HepG2 (cell line): Measurements from ENCODE around the gene EPB41L2. TPM values are rescaled to one million over a fixed set of nuclear protein-coding genes. Genes with fewer than 3 reads are reported as not detected.
A peak's percentile ranks its signal among the peaks of the same experiment; 100 is the strongest.

Experiments used
- ATAC-seq: fragments of 200-7000 bp; cut with Tn5 transposase; 3 replicates; pipeline ENCODE4 v1.9.1; 2020; ENCODE audit warnings: mild to moderate bottlenecking, moderate library complexity
- BruUV-seq: library from RNA; stranded (reverse); fragments of 400-500 nt; replicated peaks from 2 replicates; lab custom pipeline; 2021; lab: Mats Ljungman, UMichigan
- CTCF ChIA-PET: fragments of 300-600 bp; formaldehyde crosslinking; extraction: SDS; loops from one replicate; lab custom pipeline; 2021; ENCODE audit warnings: low total read pairs, inconsistent platforms, low intra/inter-chr PET ratio; lab: Yijun Ruan, JAX
- POLR2A ChIA-PET: fragments of 350-600 bp; sonication (Branson Sonifier 250); formaldehyde crosslinking; loops from one replicate; lab custom pipeline; 2020; ENCODE audit warnings: antibody characterized with exemption, inconsistent platforms; lab: Yijun Ruan, JAX
- DNase-seq: peaks from one replicate; pipeline ENCODE4 v3.0.0-alpha.2; 2015; ENCODE audit warnings: low spot score
- FAIRE-seq: peaks from 3 replicates; lab custom pipeline; 2011; peaks lifted over from hg19 to GRCh38; lab: Jason Lieb, UNC
- H2AFZ ChIP-seq: one replicate; pipeline ENCODE4 v1.6.1; 2011; ENCODE audit warnings: low read length, inconsistent platforms
- H3K27ac ChIP-seq: fragments of 300-600 bp; 3 replicates; pipeline ENCODE4 v1.8.0; 2011; ENCODE audit warnings: mixed run types, mild to moderate bottlenecking, mixed read lengths, low read length, inconsistent platforms; ENCODE audit not compliant: insufficient read depth; ENCODE audit errors: extremely low read length
- H3K27me3 ChIP-seq, 2 experiments: fragments of 200-600 bp in 1 of 2; 2 replicates in 1 of 2; 3 replicates in 1 of 2; pipeline versions ENCODE4 v1.6.0 to v1.8.0; 2011; ENCODE audit warnings: low read length in 2 of 2, mild to moderate bottlenecking in 2 of 2, moderate library complexity in 2 of 2, inconsistent platforms in 1 of 2; ENCODE audit not compliant: insufficient read depth in 2 of 2, control insufficient read depth in 1 of 2
- H3K36me3 ChIP-seq, 2 experiments: fragments of 200-600 bp in 1 of 2; replicated peaks in 1 of 2; 2 replicates in 1 of 2; 3 replicates in 1 of 2; pipeline versions ENCODE4 v1.5.1 to v1.8.0; 2011; ENCODE audit warnings: low read length in 2 of 2, inconsistent platforms in 1 of 2; ENCODE audit not compliant: insufficient read depth in 2 of 2, control insufficient read depth in 1 of 2
- H3K4me1 ChIP-seq: 2 replicates; pipeline ENCODE4 v1.5.1; 2012; ENCODE audit warnings: low read length, inconsistent platforms; ENCODE audit not compliant: insufficient read depth
- H3K4me2 ChIP-seq: 2 replicates; pipeline ENCODE4 v1.6.0; 2011; ENCODE audit warnings: low read depth, low read length, inconsistent platforms
- H3K4me3 ChIP-seq, 3 experiments: fragments of 200-600 bp in 1 of 3; sonication (generic), shearing (Covaris generic) in 1 of 3; replicated peaks in 1 of 3; 2 replicates each; pipeline ENCODE4 v1.5.1; 2011 to 2016; ENCODE audit warnings: low read length in 3 of 3, inconsistent platforms in 2 of 3, low read depth in 2 of 3, mild to moderate bottlenecking in 2 of 3, control low read depth in 1 of 3, mixed read lengths in 1 of 3; ENCODE audit not compliant: insufficient read depth in 1 of 3
- H3K79me2 ChIP-seq: one replicate; pipeline ENCODE4 v1.6.1; 2011; ENCODE audit warnings: low read length, inconsistent platforms; ENCODE audit not compliant: insufficient read depth
- H3K9ac ChIP-seq: 2 replicates; pipeline ENCODE4 v1.6.0; 2011; ENCODE audit warnings: mild to moderate bottlenecking, low read depth, low read length, inconsistent platforms; ENCODE audit not compliant: insufficient read depth
- H3K9me3 ChIP-seq: 2 replicates; pipeline ENCODE4 v1.5.1; 2012; ENCODE audit warnings: mild to moderate bottlenecking, low read length
- H4K20me1 ChIP-seq: 2 replicates; pipeline ENCODE4 v1.6.0; 2011; ENCODE audit warnings: inconsistent platforms, mild to moderate bottlenecking, low read length, moderate library complexity; ENCODE audit not compliant: insufficient read depth
- BCLAF1 ChIP-seq: fragments of 450-650 bp; IDR thresholded peaks from 2 replicates; pipeline ENCODE4 v1.6.1; 2017; ENCODE audit warnings: mild to moderate bottlenecking
- PITX1 ChIP-seq: sonication (generic); formaldehyde crosslinking; IDR thresholded peaks from 2 replicates; pipeline ENCODE4 v1.5.1; 2020; ENCODE audit warnings: mild to moderate bottlenecking, missing genetic modification reagents
- SOX13 ChIP-seq, 3 experiments: fragments of 450-650 bp in 1 of 3; sonication (generic) in 1 of 3; formaldehyde crosslinking in 1 of 3; IDR thresholded peaks in 2 of 3; conservative IDR thresholded peaks in 1 of 3; 2 replicates each; pipeline versions ENCODE4 v1.5.0 to v1.6.1; 2016 to 2020; ENCODE audit warnings: antibody characterized with exemption in 1 of 3, mild to moderate bottlenecking in 1 of 3, missing compliant biosample characterization in 1 of 3, missing genetic modification reagents in 1 of 3, moderate library complexity in 1 of 3
- ZBTB38 ChIP-seq: sonication (generic); formaldehyde crosslinking; IDR thresholded peaks from 2 replicates; pipeline ENCODE4 v1.5.1; 2020; ENCODE audit warnings: mild to moderate bottlenecking, missing genetic modification reagents
- ZFP82 ChIP-seq: sonication (generic); formaldehyde crosslinking; IDR thresholded peaks from 2 replicates; pipeline ENCODE4 v1.5.1; 2020; ENCODE audit warnings: mild to moderate bottlenecking, missing genetic modification reagents, borderline replicate concordance
- WGBS: methylation state at CpG from one replicate; pipeline ENCODE4 v1.1.6; 2017; ENCODE audit warnings: low lambda C conversion rate; 5-methylcytosine and 5-hydroxymethylcytosine counted together
- in situ Hi-C: cut with HindIII; loops from 2 replicates; pipeline ENCODE4 v1.10.0; 2017; ENCODE audit warnings: low pct_unique_long_range_greater_than_20kb; ENCODE audit not compliant: extremely low pct_ligation_motif_present
- intact Hi-C: fragments of 100-400 bp; cut with micrococcal nuclease; formaldehyde crosslinking; loops from one replicate; pipeline ENCODE4 v1.10.0; 2022; ENCODE audit not compliant: unreplicated experiment
- polyA plus RNA-seq, 8 experiments: library from polyadenylated mRNA; depleted of rRNA in 3 of 8; stranded (reverse) in 7 of 8; unstranded in 1 of 8; fragments of >200 nt; fragmentation: Illumina TruSeq in 4 of 8; extraction: Trizol in 4 of 8; gene quantifications; 2 replicates each; pipeline versions ENCODE4 v1.2.1 to v1.2.3, GENCODE V29; 2011 to 2016; ENCODE audit warnings: low read depth in 4 of 8, missing spikeins in 1 of 8, mixed read lengths in 1 of 8; ENCODE audit not compliant: insufficient read depth in 1 of 8
- total RNA-seq, 5 experiments: library from RNA; depleted of rRNA; stranded (reverse); fragments of >200 nt; fragmentation: Illumina TruSeq; extraction: Trizol; gene quantifications; 2 replicates each; pipeline ENCODE4 v1.2.3, GENCODE V29; 2016; ENCODE audit warnings: low read depth in 1 of 5

Gene EPB41L2
- total and polyA plus RNA-seq, 2 of the 13 experiments (the other 11 are each of a cell fraction or from before 2014, with no cell fraction given), result 41.7 to 56.4 TPM

GRCh38 chr6:131029626-131030297 is 33.3 kb downstream of the EPB41L2 start:
- Histone ChIP-seq H3K9me3 (no peaks in the 10 kb centered on the region), H3K9ac (no peak overlapping the region), H3K4me3 (no peak overlapping the region), H3K79me2 (peaks cover 99% of the 10 kb centered on the region), H3K4me2 (no peak overlapping the region), H3K36me3 (no peaks in the 10 kb centered on the region), H3K27ac (no peak overlapping the region), H3K27me3 (no peaks in the 10 kb centered on the region), H3K4me1 (peaks cover 53% of the 10 kb centered on the region), H4K20me1 (no peaks in the 10 kb centered on the region), H2AFZ (no peak overlapping the region)
- no peak for ATAC-seq
- ChIA-PET POLR2A (no interaction called here), CTCF (no interaction called here)
- no peak for FAIRE-seq
- WGBS, result 88% methylated on average over 7 of the region's 7 CpGs
- in situ Hi-C loops (no loop called here), intact Hi-C loops (no loop called here)
- TF ChIP-seq BCLAF1 (no peak), ZBTB38 (CRISPR knock-in tag) (0 out of 2 replicates have a peak, but pooled peaks have one; percentile 21), PITX1 (no peak), ZFP82 (no peak), SOX13 (IDR thresholded peaks at IDR 0.05) (no peak), SOX13 (CRISPR knock-in tag; conservative IDR thresholded peaks at IDR 0.05 in 1 of 2, IDR thresholded peaks at IDR 0.05 in 1 of 2) (peak in 1 of 2 experiments; percentile 29; a peak in 1 of 4 replicates)
- DNase-seq, result no peak
- no TSS peak for BruUV-seq
